PC-3 (cell line): Measurements from ENCODE around the gene CD22. TPM values are rescaled to one million over a fixed set of nuclear protein-coding genes. Genes with fewer than 3 reads are reported as not detected.
"Not testable (repeated sequence)": the region's sequence is repeated elsewhere in the genome, so short reads cannot be mapped to it uniquely, and the experiment has no call there.

Experiments
- ATAC-seq: fragments of 200-7000 bp; cut with Tn5 transposase; 2 replicates; pipeline ENCODE4 v1.9.1; 2020; ENCODE audit warnings: mild to moderate bottlenecking, moderate library complexity
- BruUV-seq: library from RNA; stranded (reverse); fragments of 400-500 nt; replicated peaks from 2 replicates; lab custom pipeline; 2021; lab: Mats Ljungman, UMichigan
- CTCF ChIA-PET: fragments of 300-600 bp; sonication (Branson Sonifier 250); formaldehyde crosslinking; loops from one replicate; lab custom pipeline; 2022; ENCODE audit warnings: antibody characterized with exemption; lab: Charles Lee
- POLR2A ChIA-PET: fragments of 300-600 bp; sonication (Branson Sonifier 250); formaldehyde crosslinking; loops from one replicate; lab custom pipeline; 2022; ENCODE audit warnings: antibody characterized with exemption; ENCODE audit not compliant: unreplicated experiment; lab: Charles Lee
- DNase-seq: peaks from one replicate; pipeline ENCODE4 v3.0.0-alpha.2; 2015
- H2AFZ ChIP-seq: fragments of 300-600 bp; sonication (generic); 2 replicates; pipeline ENCODE4 v1.6.0; 2016; ENCODE audit warnings: antibody characterized with exemption, low read length
- H3F3A ChIP-seq: fragments of 300-600 bp; sonication (generic); one replicate; pipeline ENCODE4 v1.6.0; 2017; ENCODE audit warnings: antibody characterized with exemption, low read length, control low read depth, mild to moderate bottlenecking; ENCODE audit not compliant: unreplicated experiment
- H3K27ac ChIP-seq: fragments of 300-600 bp; sonication (generic); 2 replicates; pipeline ENCODE4 v1.5.1; 2016; ENCODE audit warnings: mild to moderate bottlenecking, low read length
- H3K27me3 ChIP-seq: fragments of 300-600 bp; sonication (generic); 2 replicates; pipeline ENCODE4 v1.6.1; 2016; ENCODE audit warnings: low read length, mixed read lengths
- H3K36me3 ChIP-seq: fragments of 300-600 bp; sonication (generic); 2 replicates; pipeline ENCODE4 v1.6.1; 2016; ENCODE audit warnings: low read depth, mixed run types, low read length, mixed read lengths
- H3K4me1 ChIP-seq: fragments of 300-600 bp; sonication (generic); 2 replicates; pipeline ENCODE4 v1.5.1; 2016; ENCODE audit warnings: low read length; ENCODE audit not compliant: insufficient read depth
- H3K4me2 ChIP-seq: fragments of 300-600 bp; sonication (generic); 2 replicates; pipeline ENCODE4 v1.6.0; 2016; ENCODE audit warnings: low read length
- H3K4me3 ChIP-seq: fragments of 300-600 bp; sonication (generic); 2 replicates; pipeline ENCODE4 v1.5.1; 2016; ENCODE audit warnings: mild to moderate bottlenecking, low read length, mixed read lengths
- H3K79me2 ChIP-seq: fragments of 300-600 bp; sonication (generic); 2 replicates; pipeline ENCODE4 v1.6.1; 2017; ENCODE audit warnings: low read length, mixed read lengths
- H3K9ac ChIP-seq: fragments of 300-600 bp; sonication (generic); 2 replicates; pipeline ENCODE4 v1.6.0; 2016; ENCODE audit warnings: mild to moderate bottlenecking, low read length
- H3K9me2 ChIP-seq: fragments of 300-600 bp; sonication (generic); replicated peaks from 2 replicates; pipeline ENCODE4 v1.6.1; 2016; ENCODE audit warnings: mixed run types, low read length, mixed read lengths
- H3K9me3 ChIP-seq: fragments of 300-600 bp; sonication (generic); 2 replicates; pipeline ENCODE4 v1.6.1; 2016; ENCODE audit warnings: low read length, mixed read lengths
- H4K20me1 ChIP-seq: fragments of 300-600 bp; sonication (generic); 2 replicates; pipeline ENCODE4 v1.6.1; 2016; ENCODE audit warnings: low read length, mixed read lengths
- CTCF ChIP-seq: fragments of 300-600 bp; sonication (generic); conservative IDR thresholded peaks from 2 replicates; pipeline ENCODE4 v1.5.1; 2017; ENCODE audit warnings: antibody characterized with exemption, low read depth, mild to moderate bottlenecking, low read length
- EZH2 ChIP-seq: fragments of 300-600 bp; sonication (generic); IDR thresholded peaks from one replicate; pipeline ENCODE4 v1.6.1; 2017; ENCODE audit warnings: antibody characterized with exemption, mild to moderate bottlenecking, low read length; ENCODE audit not compliant: unreplicated experiment
- EZH2phosphoT487 ChIP-seq: fragments of 300-600 bp; sonication (generic); IDR thresholded peaks from 2 replicates; pipeline ENCODE4 v1.6.1; 2018; ENCODE audit warnings: mild to moderate bottlenecking, antibody characterized with exemption, low read length, borderline replicate concordance
- intact Hi-C: fragments of 100-400 bp; cut with micrococcal nuclease; formaldehyde crosslinking; loops from 2 replicates; pipeline ENCODE4 v1.9.0; 2023
- total RNA-seq: library from RNA; depleted of rRNA; stranded (reverse); fragments of >200 nt; gene quantifications from 2 replicates; pipeline ENCODE4 v1.2.3, GENCODE V29; 2014

The CD22 gene
- total RNA-seq, 1 experiment from 2014 or later, result 0.07 TPM

- Histone ChIP-seq H3F3A (no peaks in the 10 kb centered on the region), H3K9me3 (no peaks in the 10 kb centered on the region), H2AFZ (no peak overlapping the region), H3K9ac (no peak overlapping the region), H3K79me2 (no peaks in the 10 kb centered on the region), H3K4me3 (no peak overlapping the region), H4K20me1 (no peaks in the 10 kb centered on the region), H3K9me2 (no peaks in the 10 kb centered on the region), H3K4me2 (no peak overlapping the region), H3K36me3 (no peaks in the 10 kb centered on the region), H3K4me1 (no peaks in the 10 kb centered on the region), H3K27me3 (peaks cover 6% of the 10 kb centered on the region; the same call in 1 of the 2 replicates), H3K27ac (no peak overlapping the region)
- intact Hi-C loops, result no loop called here
- BruUV-seq, result no TSS peak
- TF ChIP-seq CTCF, result no peak
- no peak for TF ChIP-seq EZH2phosphoT487
- TF ChIP-seq EZH2, result no peak
- ChIA-PET POLR2A (no interaction called here), CTCF (no interaction called here)
- no peak for ATAC-seq
- DNase-seq, result no peak
Measured at GRCh38 chr19:35377656-35378055, 48.7 kb downstream of the CD22 start.

- Histone ChIP-seq H3K4me1 (no peaks in the 10 kb centered on the region), H3K4me2 (no peak overlapping the region), H2AFZ (no peak overlapping the region), H3K27me3 (peaks cover 4% of the 10 kb centered on the region; the same call in 1 of the 2 replicates), H3K9me2 (no peaks in the 10 kb centered on the region), H3K36me3 (no peaks in the 10 kb centered on the region), H4K20me1 (no peaks in the 10 kb centered on the region), H3F3A (no peaks in the 10 kb centered on the region), H3K9ac (no peak overlapping the region), H3K79me2 (no peaks in the 10 kb centered on the region), H3K9me3 (no peaks in the 10 kb centered on the region), H3K27ac (no peak overlapping the region), H3K4me3 (no peak overlapping the region)
- CTCF ChIA-PET, result no interaction called here
- POLR2A ChIA-PET, result no interaction called here
- DNase-seq, result no peak
- intact Hi-C loops, result no loop called here
- no TSS peak for BruUV-seq
- TF ChIP-seq EZH2phosphoT487 (no peak), EZH2 (no peak), CTCF (no peak)
- ATAC-seq, result no peak
Measured at GRCh38 chr19:35378356-35378755, 49.4 kb downstream of the CD22 start.

GRCh38 chr19:35379545-35379944 lies 50.6 kb downstream of the CD22 start:
- H3K79me2 ChIP-seq, H3K9ac ChIP-seq, CTCF ChIA-PET, H3K27me3 ChIP-seq, BruUV-seq, ATAC-seq, H3K9me3 ChIP-seq, DNase-seq, H4K20me1 ChIP-seq, H2AFZ ChIP-seq, H3K4me2 ChIP-seq, H3K9me2 ChIP-seq, H3K36me3 ChIP-seq, H3K4me3 ChIP-seq, POLR2A ChIA-PET, H3K27ac ChIP-seq, H3K4me1 ChIP-seq, H3F3A ChIP-seq, intact Hi-C loops: not testable (repeated sequence)
